ENCODE measurements around the gene WWOX.

Gene WWOX

DNA sequence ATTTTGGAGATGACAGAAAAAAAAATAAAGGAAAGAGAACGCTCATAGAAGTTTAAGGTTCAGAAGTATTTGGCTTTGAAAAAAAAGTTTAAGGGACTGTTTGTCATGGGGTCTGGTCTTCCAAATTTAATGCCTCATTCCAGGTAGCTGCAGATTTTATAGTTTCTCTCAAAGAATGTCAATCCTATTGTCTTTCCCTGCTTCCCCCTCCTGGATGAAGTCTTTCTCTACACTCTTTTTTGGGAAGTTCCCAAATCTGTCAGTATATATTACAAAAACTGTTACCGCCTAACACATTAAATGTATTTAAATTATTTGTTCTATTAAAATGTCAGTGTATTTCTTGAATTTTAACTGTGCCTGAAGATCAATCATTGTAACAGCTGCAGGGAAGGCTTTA lies 1043.6 kb downstream of the WWOX start:
- DNase-seq: no peak

GRCh38 chr16:79150151-79150550 lies 1050.7 kb downstream of the WWOX start:
- no peak for DNase-seq

DNA sequence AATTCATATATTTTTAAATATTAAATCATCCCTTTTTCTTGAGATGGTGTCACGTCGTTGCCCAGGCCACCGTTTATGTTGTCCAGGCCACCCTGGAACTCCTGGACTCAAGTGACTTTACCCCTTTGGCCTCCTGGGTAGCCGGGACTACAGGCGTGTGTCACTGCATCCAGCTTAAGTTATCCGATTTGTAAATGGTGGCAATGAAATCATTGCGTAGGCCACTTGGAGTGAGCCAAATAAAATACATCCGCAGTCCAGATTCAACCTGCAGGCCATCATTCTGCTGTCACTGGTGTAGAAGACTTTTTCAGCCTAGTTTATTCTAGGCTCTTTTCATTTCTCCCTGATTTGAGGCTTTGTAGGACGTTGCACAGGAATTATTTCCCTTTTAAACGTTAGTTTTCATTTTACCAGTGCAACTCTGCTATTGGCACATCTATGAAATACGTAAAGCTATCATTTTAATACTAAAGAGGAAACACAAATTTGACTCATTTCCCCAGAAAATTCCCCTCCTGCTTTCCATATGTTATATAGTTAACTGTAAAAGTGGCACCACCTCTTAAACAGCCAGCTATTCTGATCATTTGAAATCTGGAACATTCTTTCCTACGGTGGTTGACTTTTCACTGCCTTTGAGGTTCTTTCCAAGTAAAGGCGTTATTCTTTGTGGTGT lies 1051.3 kb downstream of the WWOX start:
- DNase-seq: no peak

- no peak for DNase-seq
Observed at GRCh38 chr16:79154086-79154485, 1054.6 kb downstream of the WWOX start.

DNA sequence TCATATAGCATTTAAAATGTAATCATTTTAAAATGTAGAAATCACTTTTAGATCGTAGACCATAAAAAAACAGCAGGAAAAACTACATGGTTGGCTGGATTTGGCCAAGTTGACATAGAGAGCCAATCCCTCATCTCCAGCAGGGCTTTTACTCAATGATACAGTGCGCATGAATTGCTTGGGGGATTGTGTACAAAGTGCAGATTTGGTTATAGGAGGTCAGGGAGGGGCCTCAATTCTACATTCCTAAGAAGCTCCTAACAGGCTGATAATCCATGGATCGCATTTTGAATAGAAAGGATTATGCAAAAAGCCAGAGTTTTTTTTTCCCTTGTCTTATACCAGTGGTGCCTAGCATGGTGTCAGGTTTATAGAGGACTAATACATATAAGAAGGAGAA lies 1056.0 kb downstream of the WWOX start:
- no peak for DNase-seq

DNA sequence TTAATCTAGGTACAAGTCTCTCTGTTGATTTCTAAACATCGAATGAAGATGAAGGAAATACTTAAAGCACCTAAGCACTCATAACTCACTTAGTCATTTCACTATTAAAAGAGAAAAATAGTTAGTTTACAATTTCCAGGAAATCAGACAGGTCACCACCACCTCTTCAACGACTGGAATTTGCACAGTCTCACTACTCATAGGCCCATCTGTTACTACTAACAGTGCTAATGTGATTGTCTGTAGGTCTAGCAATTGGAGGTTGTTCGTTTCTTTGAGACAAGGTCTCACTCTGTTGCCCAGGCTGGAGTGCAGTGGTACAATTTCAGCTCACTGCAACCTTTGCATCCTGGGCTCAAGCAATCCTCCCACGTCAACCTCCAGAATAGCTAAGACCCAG lies 1056.5 kb downstream of the WWOX start:
- DNase-seq: no peak

GRCh38 chr16:79156761-79157160 lies 1057.3 kb downstream of the WWOX start:
- no peak for DNase-seq

DNA sequence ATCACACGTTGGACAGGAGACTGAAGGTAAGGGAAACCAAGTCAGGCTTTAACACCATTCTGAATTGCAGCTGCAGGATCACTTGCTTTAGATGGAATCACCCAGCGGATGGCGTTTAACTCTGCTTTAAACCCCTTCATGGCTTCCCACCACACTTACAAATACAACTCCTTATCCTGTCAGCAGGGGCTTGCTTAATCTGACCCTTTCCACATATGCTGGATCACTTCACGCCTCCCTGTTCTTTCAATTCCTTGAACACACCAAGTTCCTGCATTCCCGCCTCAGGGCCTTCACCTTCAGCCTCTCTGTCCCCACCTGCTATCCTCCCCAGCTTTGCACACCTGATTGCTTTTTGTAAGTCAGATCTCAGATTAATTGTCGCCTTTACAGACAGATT lies 1058.9 kb downstream of the WWOX start:
- no peak for DNase-seq

DNA sequence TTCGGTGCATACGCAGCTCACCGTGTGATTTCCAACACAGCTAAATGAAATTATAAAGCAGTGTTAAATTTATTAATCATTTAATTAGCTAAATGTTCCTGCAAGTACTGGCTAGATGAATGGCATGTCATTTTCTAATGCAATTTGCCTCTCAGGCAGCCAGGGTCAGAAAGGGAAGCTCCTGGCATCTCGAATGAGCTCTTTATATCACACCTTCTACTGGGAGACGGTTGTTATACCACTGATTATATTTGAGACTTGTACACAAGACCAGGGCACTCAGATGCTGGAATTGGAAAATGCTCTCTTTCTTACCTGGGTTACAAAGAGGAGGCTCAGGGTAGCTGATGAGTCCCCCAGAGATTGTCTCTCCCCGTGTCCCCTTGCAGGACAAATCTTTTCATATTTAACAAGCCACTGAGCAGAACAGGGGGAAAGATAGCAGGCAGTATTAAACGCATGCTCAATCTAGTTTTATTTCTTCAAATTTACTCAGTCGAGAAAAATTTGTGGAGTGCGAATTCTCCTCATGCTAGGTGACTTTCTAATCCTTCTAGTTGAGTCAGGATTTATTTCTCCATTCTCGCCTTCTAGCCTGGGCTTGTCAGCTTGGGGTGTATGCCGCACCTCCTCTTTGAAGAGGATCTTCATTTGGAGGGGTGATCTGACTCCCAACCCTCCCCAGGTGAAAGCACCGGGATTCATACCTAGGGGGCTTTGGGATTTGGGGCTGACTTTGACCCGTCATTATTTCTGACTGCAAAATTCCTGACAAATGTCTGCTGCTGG lies 1060.0 kb downstream of the WWOX start:
- DNase-seq: no peak

GRCh38 chr16:79162977-79163376 lies 1063.5 kb downstream of the WWOX start:
- DNase-seq: no peak

GRCh38 chr16:79163691-79164387 lies 1064.4 kb downstream of the WWOX start:
- peak; percentile 87 for DNase-seq

DNA sequence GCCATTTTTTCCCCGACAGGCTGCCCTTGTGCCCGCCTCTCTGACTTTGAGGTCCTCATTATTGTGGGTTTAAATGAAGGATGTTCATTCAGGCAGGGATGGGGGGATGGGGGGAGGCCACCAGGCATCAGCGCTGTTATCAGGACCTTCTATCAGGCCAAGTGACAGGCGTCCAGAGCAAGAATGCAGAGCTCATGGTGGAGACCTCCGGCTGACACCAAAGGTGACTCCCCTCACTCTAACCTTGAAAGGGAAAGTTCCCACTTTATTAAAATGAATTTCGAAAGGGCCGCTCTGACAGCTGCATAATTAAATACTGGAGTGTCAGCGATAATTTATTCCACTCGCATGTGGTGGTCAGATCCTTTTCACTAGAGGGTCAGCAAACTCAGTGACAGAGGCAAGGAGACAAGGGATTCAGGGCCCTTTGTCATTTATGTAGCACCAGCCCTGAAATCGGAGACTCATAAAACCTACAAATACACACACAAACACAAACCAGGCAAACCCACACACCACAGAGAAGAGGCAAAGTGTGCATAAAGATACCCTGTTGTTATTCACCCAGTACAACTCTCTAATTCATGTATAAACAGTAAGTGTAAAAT lies 1065.0 kb downstream of the WWOX start:
- peak; percentile 54 for DNase-seq

GRCh38 chr16:79165079-79165478 lies 1065.6 kb downstream of the WWOX start:
- DNase-seq: no peak

DNA sequence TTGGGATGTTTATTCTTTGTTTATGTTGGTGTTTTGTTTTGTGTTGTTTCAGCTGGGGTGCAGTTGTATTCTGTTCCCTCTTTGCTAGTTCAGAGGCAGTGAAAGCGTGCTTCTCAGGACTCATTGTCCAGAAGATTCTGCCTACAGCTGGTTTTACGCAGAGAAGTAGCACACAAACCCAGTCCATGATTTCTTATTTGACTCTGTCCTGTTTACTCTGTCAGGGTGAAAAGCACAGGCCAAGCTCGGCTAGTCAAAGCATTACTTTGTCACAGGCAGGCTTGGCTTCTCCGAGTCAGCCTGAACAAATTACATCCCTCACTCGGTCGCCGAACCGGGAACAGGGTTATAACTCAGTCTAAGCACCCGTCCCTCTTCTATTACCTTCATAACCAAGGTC lies 1066.1 kb downstream of the WWOX start:
- no peak for DNase-seq

DNA sequence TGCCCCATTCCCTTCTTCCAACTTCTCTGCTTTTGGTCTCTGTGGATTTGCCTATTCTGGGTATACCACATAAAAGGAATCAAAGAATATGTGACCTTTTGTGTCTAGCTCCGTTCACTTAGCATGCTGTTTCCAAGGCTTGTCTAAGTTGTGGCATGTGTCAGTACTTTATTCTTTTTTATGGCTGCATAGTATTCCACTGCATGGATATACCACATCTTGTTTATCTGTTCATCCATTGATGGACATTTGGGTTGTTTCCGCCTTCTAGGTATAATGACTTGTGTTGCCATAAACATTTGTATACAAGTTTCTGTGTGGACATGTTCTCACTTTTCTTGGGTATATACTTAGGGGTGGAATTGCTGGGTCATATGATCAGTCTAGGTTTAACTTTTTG lies 1068.4 kb downstream of the WWOX start:
- no peak for DNase-seq

- no peak for DNase-seq
Observed at GRCh38 chr16:79168321-79168720, 1068.9 kb downstream of the WWOX start.

GRCh38 chr16:79169239-79169638 lies 1069.8 kb downstream of the WWOX start:
- DNase-seq: peak; percentile 34

GRCh38 chr16:79170555-79171246 lies 1071.2 kb downstream of the WWOX start:
- DNase-seq: no peak

GRCh38 chr16:79171504-79171903 lies 1072.0 kb downstream of the WWOX start:
- no peak for DNase-seq

GRCh38 chr16:79171931-79172705 lies 1072.7 kb downstream of the WWOX start:
- no peak for DNase-seq

GRCh38 chr16:79172976-79173500 lies 1073.6 kb downstream of the WWOX start:
- no peak for DNase-seq

- DNase-seq: no peak
Observed at GRCh38 chr16:79173919-79174318, 1074.5 kb downstream of the WWOX start.
